NCI-H2107 (cell line): Measurements from ENCODE around the gene PTCH1.

Experiments
- DNase-seq: peaks from one replicate; lab custom pipeline; 2025; lab: John Stamatoyannopoulos, UW

The PTCH1 gene

DNA sequence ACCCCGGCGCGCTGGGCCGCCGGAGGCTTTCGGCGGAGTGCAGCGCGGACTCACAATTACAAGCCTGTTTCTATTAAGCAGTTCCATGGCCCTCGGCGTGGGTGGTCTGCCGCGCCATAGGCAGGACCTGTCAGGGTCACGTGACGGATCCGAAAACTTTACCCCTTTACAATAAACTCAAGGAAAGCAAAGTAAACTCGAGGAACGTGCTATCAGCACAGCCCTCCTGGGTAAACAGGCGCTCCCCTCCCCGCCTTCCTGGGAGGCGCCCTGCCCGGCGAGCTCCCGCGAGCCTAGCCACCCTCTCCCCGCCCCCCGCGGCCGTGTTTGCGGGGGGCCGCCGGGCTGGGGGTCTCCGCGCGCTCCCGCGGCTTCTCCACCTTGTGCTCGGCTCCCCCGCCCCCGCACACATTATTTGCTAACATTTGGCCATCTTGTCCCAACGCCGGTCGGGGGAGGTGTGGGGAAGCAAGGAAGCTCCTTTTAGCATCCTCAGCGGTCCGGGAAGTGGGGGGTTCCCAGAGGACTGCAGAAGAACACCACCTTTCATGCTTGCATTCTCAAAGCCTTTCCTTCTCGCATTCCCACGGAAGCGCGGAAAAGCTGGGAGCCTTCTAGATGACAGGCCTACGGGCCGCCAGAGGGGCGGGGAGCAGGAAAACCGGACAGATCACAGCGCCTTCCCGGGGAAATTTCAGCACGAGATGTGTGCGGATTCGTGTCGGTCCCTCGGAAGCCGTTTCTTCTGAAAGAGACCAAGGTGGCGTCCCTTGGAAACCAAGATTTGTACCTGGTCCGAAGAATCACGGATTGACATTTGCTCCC lies at the start of gene PTCH1:
TSS of gene PTCH1 (minus strand) at position 238 of the 825 bp plus-strand sequence.
- no peak for DNase-seq

DNA sequence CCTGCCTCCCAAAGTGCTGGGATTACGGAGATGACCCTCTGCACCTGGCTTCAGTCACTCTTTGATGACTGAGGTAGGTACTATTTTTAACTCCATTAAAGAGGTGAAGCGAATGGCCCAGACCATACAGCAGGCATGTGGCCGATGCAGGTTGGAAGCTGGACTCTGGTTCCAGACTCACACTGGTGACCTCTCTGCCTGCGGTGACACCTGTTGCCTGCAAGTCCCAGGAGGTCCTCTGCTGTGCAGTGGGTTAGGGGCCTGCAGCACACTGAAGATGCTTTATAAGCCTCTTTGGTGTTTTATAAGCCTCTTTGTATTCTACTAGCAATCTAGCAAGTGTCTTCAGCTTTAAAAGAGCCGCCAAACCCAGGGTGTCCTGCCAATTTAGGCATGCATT lies 49.2 kb upstream of the PTCH1 start:
- DNase-seq: no peak

DNA sequence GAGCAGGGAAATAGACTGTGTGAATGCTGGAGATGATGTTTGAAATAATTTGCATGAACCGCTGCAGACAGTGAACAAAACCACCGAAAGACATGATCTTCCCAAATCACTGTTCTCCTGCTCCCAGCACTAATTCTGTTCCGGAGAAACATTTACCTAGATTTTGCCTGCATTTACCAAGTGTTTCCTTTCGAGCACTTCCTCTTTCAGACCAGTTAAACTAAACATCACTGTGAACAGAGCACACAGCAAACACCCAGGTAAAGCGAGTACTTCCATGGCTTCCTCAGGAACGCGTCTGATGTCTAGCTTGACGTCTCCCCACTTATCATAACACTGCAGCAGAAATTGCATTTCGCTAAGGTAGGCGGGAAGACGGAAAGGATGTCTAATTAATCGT lies 45.1 kb upstream of the PTCH1 start:
- no peak for DNase-seq

DNA sequence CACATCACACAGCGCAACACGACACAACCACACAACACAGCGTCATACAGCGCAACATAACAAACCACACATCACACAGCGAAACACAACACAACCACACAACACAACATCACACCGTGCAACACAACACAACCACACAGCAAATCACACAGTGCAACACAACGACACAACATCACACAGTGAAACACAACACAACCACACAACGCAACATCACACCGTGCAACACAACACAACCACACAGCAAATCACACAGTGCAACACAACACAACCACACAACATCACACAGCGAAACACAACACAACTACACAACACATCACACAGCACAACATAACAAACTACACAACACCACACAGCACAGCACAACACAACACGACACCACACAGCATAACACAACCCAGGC lies 40.4 kb upstream of the PTCH1 start:
- DNase-seq: no peak

DNA sequence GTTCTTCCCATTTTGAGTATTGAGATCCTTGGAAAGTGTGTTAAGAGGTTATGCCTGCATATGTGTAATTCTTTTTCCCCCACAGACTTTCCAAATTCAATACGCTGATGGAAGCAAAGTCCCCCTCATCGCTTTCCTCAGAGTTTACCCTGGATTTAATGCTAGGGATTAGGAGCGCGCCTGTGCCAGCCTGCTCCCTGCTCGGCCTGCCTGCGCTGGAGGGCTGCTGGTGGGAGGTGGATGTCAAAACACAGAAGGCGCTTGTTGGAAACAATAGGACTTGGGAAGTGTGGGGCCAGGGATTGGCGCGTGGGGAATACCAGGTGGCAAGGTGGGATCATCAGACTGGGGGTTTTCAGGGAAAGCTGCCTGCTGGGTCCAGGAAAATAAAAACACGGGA lies 39.8 kb upstream of the PTCH1 start:
- DNase-seq: no peak

DNA sequence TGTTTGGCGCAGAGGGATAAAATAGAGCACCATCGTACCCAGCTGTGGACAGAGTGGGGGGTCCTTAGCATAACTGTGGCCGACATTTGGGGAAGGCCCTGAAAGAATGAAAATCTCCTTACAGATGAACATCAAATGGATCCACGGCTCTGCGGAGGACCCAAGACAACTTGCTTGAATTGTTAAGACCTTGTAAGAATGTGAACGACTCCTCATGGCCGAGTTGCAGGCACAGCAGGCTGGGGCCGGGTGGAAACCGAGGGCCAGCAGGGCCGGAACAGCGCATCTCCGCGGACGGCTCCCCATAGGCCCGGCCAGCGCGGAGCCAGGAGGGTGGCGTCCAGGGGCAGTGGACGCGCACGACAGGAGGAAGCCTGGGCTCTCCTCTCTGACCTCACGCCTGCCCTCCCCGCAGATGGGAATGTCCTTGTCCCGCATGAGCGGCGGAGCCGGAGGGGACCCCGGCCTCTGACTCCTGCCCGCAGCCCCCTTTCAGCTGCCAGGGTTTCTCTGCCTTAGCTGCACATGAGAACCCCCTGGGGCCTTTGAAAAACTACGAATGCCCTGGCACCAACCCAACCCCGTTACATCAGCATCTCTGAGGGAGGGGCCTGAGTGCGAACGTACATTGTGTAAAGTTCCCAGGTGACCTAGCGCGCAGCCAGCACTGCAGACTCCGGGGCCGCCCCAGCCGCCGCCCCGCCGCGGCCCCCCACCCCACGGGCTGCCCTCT lies 36.2 kb upstream of the PTCH1 start:
- DNase-seq: peak; percentile 50

DNA sequence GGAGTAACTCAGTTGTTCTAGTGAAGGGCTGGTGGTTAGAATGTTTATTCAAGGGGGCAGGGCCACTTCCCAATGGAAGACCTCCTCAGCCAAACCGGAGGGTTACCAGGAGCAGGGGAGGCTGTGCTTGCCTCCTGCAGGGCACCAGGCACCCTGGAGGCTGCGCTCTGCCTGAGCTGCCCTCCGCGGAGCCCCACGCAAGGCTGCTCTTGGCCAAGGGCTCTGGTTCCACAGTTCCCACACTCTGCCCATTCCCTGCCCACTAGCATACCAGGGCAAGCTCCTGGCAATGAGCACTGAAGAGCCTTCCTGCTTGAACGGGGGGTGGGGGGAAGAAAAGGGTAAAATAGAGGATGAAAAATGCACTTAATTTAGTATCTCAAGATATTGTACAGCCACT lies 35.5 kb upstream of the PTCH1 start:
- DNase-seq: no peak

DNA sequence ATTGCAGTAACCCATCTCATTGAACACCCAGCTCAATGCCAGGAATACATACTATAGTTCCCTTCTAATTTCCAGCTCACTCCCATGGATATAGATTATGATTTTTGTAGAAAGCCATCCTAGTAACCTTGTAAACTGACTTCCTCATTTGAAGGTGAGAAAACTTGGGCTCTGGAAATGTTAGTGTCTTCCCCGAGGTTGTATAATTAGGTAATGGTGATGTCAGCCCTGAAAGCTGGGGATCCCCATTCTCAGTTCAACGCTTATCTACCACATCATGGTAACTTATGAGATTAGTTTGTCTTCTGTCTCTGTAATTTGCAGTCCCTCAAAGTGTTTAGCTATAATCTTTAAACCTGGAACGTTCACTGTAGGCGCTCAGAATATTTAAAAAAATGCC lies 34.6 kb upstream of the PTCH1 start:
- DNase-seq: no peak

DNA sequence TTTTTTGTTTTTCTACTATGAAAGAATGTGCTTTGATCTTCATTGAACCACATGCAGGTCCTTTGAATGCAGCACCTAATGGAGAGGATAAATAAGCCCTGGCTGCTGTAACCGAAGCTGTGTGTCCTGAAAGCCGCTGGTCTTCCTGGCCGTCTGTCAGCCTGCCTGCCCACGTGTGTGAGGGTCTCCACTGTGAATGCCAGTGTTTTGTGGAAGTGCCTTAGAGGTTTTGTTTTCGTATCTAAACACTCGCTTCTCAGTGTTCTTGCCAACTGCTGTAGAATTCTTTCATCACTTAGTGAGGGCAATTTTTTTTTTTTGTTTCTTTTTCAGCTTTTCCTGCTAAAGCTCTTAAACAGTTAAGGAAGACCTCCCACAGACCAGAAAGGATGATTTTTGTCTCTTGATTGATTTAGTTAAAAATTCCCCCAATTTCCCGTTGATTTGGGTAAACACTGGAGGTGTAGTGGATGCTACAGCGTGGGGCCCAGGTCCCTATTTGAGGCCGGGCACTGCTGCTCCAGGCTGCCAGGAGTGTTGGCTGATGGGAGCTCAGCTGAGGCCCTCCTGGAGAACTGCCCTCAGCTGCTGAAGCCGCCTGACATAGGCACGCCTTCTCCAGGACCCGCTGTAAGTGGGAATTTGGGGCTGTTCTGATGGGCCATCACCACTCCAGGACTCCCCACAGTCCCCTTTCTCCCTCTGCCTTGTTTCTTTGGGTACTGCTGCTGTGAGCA lies 29.2 kb upstream of the PTCH1 start:
- no peak for DNase-seq

DNA sequence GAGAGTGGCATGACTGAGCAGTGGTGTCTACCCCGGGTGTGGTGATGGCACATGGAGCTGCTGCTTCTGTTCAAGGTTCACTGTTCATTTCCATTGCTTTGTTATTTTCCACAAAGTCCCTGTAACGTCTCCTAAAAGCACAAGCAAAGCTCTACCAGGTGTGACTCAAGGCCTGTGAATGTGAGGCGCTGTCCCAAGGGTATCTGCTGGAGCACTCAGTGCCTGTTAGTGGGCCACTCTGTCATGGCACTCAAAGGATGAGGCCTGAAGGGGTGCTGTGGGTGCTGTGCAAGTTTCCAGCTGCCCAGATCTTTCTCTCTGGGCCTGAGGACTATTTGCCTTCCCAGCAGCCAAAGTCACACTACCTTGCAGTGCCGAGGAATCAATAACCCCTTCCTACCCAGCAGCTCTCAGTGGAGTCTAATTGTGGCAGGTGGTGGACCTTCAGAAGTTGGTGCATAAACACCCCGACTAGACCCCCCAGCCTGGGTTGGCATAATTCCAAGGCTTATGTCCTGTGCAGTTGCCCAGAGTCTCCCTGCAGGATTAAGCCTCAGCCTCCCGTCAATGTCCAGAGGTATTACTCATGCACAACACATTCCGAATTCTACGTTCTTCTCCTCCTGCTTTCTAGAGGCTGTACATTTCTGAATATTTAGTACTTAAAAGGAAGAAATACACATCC lies 17.4 kb upstream of the PTCH1 start:
- DNase-seq: no peak

DNA sequence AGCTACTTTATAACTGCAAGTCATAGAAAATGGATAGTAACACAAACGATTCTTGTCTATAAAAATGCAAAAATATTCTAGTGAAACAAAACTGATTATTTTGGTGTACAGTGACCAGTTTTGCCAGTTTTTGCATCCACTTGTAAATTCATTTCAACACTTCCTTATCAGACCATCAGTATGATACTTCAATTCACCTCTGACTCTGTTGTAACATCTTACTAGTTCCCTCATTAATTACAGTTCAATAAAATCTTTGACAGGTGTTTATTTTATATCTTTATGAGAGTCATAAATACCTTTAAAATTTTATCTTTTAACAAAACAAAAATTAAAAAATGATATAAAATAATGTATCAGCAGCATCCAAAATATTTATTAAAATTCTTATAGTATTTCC lies 13.1 kb upstream of the PTCH1 start:
- DNase-seq: no peak

DNA sequence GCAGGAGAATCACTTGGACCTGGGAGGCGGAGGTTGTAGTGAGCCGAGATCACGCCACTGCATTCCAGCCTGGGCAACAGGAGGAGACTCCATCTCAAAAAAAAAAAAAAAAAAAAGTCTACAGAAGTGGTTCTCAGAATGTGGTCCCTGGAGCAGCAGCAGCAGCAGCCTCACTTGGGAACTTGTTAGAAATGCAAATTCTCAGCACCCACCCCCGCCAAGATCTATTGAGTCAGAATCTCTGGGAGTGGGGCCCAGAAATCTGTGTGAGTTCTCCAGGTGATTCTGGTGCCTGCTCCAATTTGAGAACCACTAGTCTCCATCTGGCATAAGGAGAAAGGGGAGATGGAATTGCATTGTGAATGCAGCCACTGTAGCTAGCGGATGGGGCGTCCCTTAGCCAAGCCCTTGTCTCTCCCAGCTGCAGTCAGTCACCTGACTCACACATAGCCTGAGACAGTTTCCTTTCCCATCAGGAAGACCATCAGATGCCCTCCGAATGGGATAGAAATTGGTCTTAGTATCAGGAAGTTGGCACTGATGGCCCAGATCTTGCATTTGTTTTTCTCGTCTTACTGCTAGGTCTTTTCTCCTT lies 12.2 kb upstream of the PTCH1 start:
- no peak for DNase-seq

DNA sequence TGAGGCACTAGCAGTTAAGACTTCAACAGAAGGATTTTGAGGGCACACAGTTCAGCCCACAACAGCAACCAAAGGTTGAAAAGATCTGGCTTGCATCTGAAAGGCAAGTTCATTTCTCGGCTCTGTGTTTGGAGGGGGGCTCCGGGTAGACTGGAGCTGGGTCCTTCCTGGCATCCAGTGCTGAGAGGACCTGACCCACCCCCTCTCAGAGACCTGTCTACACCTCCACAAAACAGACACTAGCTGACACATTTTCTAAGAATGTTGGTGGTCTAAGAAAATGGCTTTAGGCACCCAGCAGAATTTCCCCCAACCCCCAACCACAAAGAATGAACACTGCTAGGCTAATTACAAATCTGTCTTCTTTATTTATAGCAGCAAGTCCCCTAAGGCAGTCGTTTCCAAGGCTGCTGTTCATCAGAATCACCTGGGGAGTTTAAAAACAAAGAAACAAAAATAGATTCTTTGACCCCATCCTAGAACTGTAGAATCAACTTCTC lies 6.2 kb upstream of the PTCH1 start:
- DNase-seq: no peak

DNA sequence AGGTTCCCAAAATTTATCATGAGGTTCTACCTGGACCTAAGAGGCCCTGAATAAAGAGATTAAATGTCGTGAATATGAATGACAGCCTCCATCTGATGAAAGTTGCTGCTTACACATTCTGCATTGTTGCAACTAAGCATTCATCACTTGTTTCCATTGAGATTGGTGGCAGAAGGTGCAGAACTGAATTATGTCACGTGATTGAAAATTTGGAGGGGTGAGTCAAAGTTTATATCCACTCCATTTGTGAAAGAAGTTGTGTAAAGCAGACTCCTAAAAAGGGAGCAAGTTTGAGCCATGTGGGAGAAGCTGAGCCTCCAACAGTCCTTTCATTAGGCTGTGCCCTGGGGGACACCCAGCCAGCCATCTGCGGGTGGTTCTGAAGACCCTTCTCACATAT lies 4.9 kb upstream of the PTCH1 start:
- no peak for DNase-seq

DNA sequence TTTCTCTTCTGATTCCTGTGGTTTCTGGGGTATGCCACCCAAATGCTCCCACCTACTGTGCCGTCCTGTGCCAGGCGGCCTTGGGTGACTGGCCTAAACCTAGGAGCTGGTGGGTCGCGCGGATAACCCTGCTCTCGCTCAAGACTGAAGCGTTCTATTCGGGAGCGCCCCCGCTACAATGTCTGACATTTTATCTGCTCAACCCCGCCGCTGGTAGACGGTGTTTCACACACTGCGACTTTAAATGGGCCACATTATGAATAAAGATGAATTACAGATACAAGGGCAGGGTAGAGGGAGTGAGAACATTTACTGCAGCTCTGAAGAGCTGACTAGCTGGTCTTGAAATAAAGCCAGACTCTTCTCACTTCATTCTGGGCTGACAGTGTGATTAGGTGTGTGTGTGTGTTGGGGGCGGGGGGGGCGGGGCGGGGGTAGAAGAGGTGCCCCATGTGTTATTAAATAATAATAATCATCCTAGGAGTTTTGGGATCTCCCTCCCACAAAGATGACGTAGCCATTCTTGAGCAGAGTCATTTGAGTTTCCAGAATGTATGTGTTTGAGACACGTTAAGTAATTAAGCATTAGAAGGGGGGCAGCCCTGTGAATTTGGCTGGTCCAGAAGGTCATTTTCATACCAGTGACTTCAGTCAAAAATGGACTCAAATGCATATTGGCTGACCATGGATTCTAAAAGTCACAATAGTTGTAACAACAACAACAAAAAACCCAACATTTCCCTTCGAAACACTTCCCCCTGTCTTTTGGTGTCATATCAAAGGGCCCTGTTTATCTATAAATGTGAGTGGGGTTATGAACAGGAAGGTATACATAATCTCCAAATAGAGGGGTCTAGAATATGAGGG lies 1.0 kb upstream of the PTCH1 start:
- DNase-seq: no peak

DNA sequence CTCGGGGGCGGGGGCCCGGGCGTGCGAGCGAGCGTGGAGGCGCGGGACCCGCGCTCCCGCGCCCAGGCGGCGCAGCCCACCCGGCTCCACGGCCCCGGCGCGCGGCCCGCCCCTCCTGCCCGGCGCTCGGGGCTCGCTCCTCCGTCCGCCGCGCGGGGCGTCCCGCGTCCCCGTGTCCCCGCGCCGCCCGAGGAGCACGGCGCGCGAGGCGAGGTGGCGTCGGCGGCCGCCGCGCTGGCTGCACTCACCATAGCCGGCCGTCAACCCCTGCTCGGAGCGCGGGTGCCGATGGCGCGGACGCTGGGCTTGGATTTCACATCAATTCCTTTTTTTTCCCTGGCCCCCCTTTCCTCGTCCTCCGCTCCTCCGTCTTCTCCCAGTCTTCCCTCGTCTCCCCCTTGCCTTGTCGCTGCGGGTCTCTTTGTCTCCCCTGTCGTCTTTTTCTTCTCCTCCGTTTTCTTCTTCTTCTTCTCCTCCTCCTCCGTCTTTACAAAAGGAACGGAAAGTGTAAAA lies 494 bp downstream of the PTCH1 start:
- no peak for DNase-seq

DNA sequence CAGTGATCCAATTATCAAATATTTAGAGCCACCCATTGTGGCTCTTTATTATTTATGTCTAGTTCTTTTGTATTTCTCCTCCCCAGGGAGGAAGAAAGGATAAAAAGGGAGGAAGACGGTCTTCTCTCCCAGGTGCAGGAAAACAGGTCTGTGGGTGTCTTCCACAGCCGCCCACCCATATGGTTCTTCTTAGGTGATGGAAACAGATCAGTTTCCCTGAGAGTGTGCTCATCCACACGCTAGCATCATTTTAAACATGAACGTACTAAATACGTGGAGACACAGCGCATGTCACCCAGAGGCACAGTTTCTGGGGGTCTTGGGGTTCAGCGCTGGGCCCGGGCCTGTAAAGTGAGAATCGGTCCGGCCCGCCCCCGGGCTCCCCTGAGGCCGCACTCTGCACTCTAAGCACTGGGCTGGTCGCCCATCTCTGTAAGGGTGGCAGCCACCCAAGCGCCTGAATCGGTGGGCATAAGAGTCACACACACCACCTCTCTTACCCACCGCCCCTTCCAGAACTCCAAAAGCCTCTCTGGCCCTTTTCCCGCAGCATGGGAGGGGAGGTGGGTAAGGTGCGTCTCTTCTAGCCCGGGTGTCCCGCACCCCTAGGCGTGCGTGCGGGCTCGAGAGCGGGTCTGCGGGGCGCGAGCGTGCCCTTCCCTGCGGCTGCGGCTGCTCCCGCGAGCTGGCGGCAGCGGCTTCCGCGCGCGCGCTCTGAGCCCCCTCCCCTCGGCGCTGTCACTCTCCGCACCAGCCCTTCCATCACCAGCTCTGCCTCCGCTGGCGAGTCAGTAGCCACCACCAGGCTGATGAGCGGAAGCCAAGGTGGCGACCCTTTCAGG lies 1.3 kb downstream of the PTCH1 start:
- no peak for DNase-seq

DNA sequence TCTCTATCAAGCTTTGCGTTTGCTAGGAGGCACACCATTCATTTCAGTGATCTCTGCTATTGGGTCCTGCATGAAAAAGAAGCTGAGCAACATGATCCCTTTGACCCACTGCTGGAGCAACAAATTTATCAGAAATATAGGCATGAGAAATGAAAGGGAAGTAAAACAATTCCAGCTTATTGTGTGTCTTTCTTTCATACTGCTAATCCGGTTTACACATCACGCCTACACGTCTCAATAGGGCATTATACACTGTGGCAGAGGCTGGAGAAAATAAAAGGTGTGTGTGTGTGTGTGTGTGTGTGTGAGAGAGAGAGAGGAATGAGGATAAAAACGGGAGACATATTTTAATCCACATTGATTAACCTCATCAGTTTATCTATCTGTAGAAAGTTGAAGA lies 2.4 kb downstream of the PTCH1 start:
- DNase-seq: no peak

DNA sequence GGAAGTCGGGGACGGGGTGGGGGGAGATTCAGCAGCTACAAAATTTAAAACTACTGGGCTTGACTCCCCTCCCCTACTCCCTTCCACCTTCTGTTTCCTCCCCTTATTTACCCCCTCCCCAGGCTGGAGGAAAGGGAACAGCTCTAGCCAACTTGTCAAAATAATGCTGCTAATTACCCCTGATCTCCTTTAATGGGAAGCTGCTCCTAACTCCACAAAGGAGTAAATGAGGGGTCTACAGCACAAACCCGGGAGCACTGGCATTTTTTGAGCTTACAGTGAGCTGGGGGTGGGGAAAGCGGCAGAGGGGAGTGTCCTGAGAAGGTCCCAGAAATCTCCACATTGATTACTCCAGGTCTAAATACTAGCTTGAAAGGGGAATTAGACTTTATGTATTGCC lies 3.1 kb downstream of the PTCH1 start:
- DNase-seq: no peak

DNA sequence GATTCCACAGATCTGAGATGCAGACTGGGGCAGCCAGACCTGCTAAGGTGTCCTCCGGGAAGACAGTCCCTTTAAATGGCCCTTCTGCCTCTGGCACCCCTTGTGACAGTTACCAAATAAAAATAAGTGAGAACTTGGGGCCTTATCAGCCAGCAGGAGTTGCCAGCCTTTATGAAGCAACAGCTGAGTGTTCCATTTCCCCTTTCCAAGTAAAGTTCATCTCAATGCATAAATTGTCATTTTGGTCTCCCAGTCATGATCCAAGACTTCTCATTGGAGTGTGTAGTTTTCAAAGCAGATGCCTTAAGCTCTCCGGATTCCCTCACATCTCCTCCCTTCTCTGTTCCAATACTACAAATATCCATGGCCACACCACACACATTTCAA lies 4.1 kb downstream of the PTCH1 start:
- no peak for DNase-seq
